Liver (tissue), 9 donors: ENCODE measurements around the gene IRF2BP2. TPM values are rescaled to one million over a fixed set of nuclear protein-coding genes. Genes with fewer than 3 reads are reported as not detected.

Experiments used
- DNase-seq: peaks from one replicate; pipeline ENCODE4 v3.0.0-alpha.2; 2017; ENCODE audit warnings: low spot score
- H3K27ac ChIP-seq, 2 donors: one replicate each; pipeline ENCODE4 v1.7.0; 2013; ENCODE audit warnings: inconsistent platforms in 2 of 2, low read length in 2 of 2, control low read depth in 1 of 2, low read depth in 1 of 2, mild to moderate bottlenecking in 1 of 2
- H3K27me3 ChIP-seq, 4 donors: one replicate each; pipeline versions ENCODE4 v1.6.1 to v1.7.0; 2013; ENCODE audit warnings: low read length in 3 of 4, inconsistent platforms in 1 of 4, mild to moderate bottlenecking in 1 of 4, moderate library complexity in 1 of 4; ENCODE audit not compliant: control insufficient read depth in 4 of 4, insufficient read depth in 4 of 4
- H3K36me3 ChIP-seq, 4 donors: one replicate each; pipeline versions ENCODE4 v1.6.1 to v1.7.0; 2013; ENCODE audit warnings: low read length in 3 of 4, mild to moderate bottlenecking in 3 of 4, low read depth in 1 of 4, moderate library complexity in 1 of 4; ENCODE audit not compliant: control insufficient read depth in 4 of 4, insufficient read depth in 3 of 4
- H3K4me1 ChIP-seq, 4 donors: one replicate each; pipeline versions ENCODE4 v1.6.1 to v1.7.0; 2013; ENCODE audit warnings: low read length in 3 of 4, mild to moderate bottlenecking in 3 of 4, moderate library complexity in 1 of 4; ENCODE audit not compliant: control insufficient read depth in 4 of 4, insufficient read depth in 4 of 4
- H3K4me3 ChIP-seq, 3 donors: one replicate each; pipeline versions ENCODE4 v1.6.1 to v1.7.0; 2013; ENCODE audit warnings: low read length in 3 of 3, control low read depth in 1 of 3, low read depth in 1 of 3, mild to moderate bottlenecking in 1 of 3
- H3K9ac ChIP-seq, 2 donors: one replicate each; pipeline ENCODE4 v1.7.0; 2013; ENCODE audit warnings: low read length in 2 of 2, mild to moderate bottlenecking in 2 of 2, moderate library complexity in 2 of 2, control low read depth in 1 of 2, low read depth in 1 of 2
- H3K9me3 ChIP-seq, 4 donors: one replicate each; pipeline versions ENCODE4 v1.6.1 to v1.7.0; 2013; ENCODE audit warnings: low read length in 3 of 4; ENCODE audit not compliant: control insufficient read depth in 4 of 4
- ATF3 ChIP-seq: IDR thresholded peaks from 2 replicates; pipeline ENCODE4 v1.6.1; 2016; ENCODE audit warnings: antibody characterized with exemption
- CTCF ChIP-seq: fragments of 150-350 bp; IDR thresholded peaks from 2 replicates; pipeline ENCODE4 v1.5.1; 2017; ENCODE audit warnings: improper control_type of control experiment, low read depth, low read length; ENCODE audit not compliant: missing input control
- EGR1 ChIP-seq, 2 donors: IDR thresholded peaks; 2 replicates each; pipeline ENCODE4 v1.6.1; 2016 to 2018; ENCODE audit warnings: antibody characterized with exemption in 2 of 2, low read depth in 2 of 2
- FOXA1 ChIP-seq: IDR thresholded peaks from 2 replicates; pipeline ENCODE4 v1.6.1; 2016; ENCODE audit warnings: antibody characterized with exemption
- FOXA2 ChIP-seq: IDR thresholded peaks from 2 replicates; pipeline ENCODE4 v1.6.1; 2016; ENCODE audit warnings: antibody characterized with exemption
- GABPA ChIP-seq, 2 donors: IDR thresholded peaks in 1 of 2; conservative IDR thresholded peaks in 1 of 2; 2 replicates each; pipeline ENCODE4 v1.6.1; 2016; ENCODE audit warnings: antibody characterized with exemption in 2 of 2, mild to moderate bottlenecking in 1 of 2, moderate library complexity in 1 of 2
- HNF4A ChIP-seq, 2 donors: conservative IDR thresholded peaks; 2 replicates each; pipeline ENCODE4 v1.6.1; 2016; ENCODE audit warnings: antibody characterized with exemption in 2 of 2, mild to moderate bottlenecking in 2 of 2
- HNF4G ChIP-seq: IDR thresholded peaks from 2 replicates; pipeline ENCODE4 v1.6.1; 2016; ENCODE audit warnings: antibody characterized with exemption
- JUND ChIP-seq, 2 donors: IDR thresholded peaks; 2 replicates each; pipeline ENCODE4 v1.6.1; 2016; ENCODE audit warnings: antibody characterized with exemption in 2 of 2
- MAX ChIP-seq: IDR thresholded peaks from 2 replicates; pipeline ENCODE4 v1.6.1; 2016; ENCODE audit warnings: antibody characterized with exemption
- NR2F2 ChIP-seq: IDR thresholded peaks from 2 replicates; pipeline ENCODE4 v1.6.1; 2016; ENCODE audit warnings: antibody characterized with exemption
- RAD21 ChIP-seq, 2 donors: IDR thresholded peaks; 2 replicates each; pipeline ENCODE4 v1.6.1; 2016; ENCODE audit warnings: antibody characterized with exemption in 2 of 2, mild to moderate bottlenecking in 2 of 2
- REST ChIP-seq: IDR thresholded peaks from 2 replicates; pipeline ENCODE4 v1.6.1; 2016; ENCODE audit warnings: antibody characterized with exemption, mild to moderate bottlenecking
- RXRA ChIP-seq, 2 donors: IDR thresholded peaks; 2 replicates each; pipeline ENCODE4 v1.6.1; 2017 to 2018; ENCODE audit warnings: antibody characterized with exemption in 2 of 2, mild to moderate bottlenecking in 1 of 2
- SP1 ChIP-seq: IDR thresholded peaks from 2 replicates; pipeline ENCODE4 v1.6.1; 2018; ENCODE audit warnings: antibody characterized with exemption, mild to moderate bottlenecking
- TAF1 ChIP-seq: conservative IDR thresholded peaks from 2 replicates; pipeline ENCODE4 v1.6.1; 2016; ENCODE audit warnings: antibody characterized with exemption, mild to moderate bottlenecking
- YY1 ChIP-seq: IDR thresholded peaks from 2 replicates; pipeline ENCODE4 v1.6.1; 2016; ENCODE audit warnings: antibody characterized with exemption, mild to moderate bottlenecking
- ZBTB33 ChIP-seq: IDR thresholded peaks from 2 replicates; pipeline ENCODE4 v1.6.1; 2016; ENCODE audit warnings: antibody characterized with exemption
- WGBS: extraction: QIAGEN DNeasy Blood & Tissue Kit; methylation state at CpG from one replicate; pipeline ENCODE4 v1.1.7; 2013; 5-methylcytosine and 5-hydroxymethylcytosine counted together
- polyA plus RNA-seq, 2 donors: library from polyadenylated mRNA; stranded (reverse) in 1 of 2; unstranded in 1 of 2; fragments of 200-250 nt in 1 of 2; fragments of >200 nt in 1 of 2; fragmentation: Nextera tagmentation in 1 of 2; extraction: Ambion mirVana in 1 of 2; gene quantifications; one replicate each; pipeline versions ENCODE4 v1.2.1 to v1.2.3, GENCODE V29; 2013 to 2015
- total RNA-seq, 2 donors: library from RNA; depleted of rRNA; stranded (reverse); fragments of >200 nt; gene quantifications; one replicate each; pipeline ENCODE4 v1.2.3, GENCODE V29; 2014
- donor health status: healthy.
- donor health status: healthy.
- donor health status: healthy.
- donor health status: healthy.
- donor health status: healthy.

Gene IRF2BP2
- total and polyA plus RNA-seq, 4 donors = 22.2 to 48.2 (median 35.4) TPM

- H3K4me3 ChIP-seq = peak overlapping the region in 1 of 3 donors; percentile 10
- TF ChIP-seq HNF4G = no peak
- TF ChIP-seq RAD21 (IDR thresholded peaks at IDR 0.05) = peak in 1 of 2 donors; percentile 22
- TF ChIP-seq YY1 = no peak
- TF ChIP-seq RXRA (IDR thresholded peaks at IDR 0.05) = no peak
- peak; percentile 31 for TF ChIP-seq TAF1
- peak overlapping the region; percentile 88 to 90 for H3K27ac ChIP-seq
- H3K4me1 ChIP-seq = peaks cover 13 to 54% (median 26%) of the 10 kb centered on the region in 4 donors
- no peaks in the 10 kb centered on the region for H3K36me3 ChIP-seq
- no peak for DNase-seq
- peak overlapping the region in 1 of 2 donors; percentile 29 for H3K9ac ChIP-seq
- H3K9me3 ChIP-seq = no peaks in the 10 kb centered on the region
- WGBS = 44% methylated on average over 6 of the region's 6 CpGs
- H3K27me3 ChIP-seq = no peaks in the 10 kb centered on the region
Observed at GRCh38 chr1:234620272-234621126, 10.5 kb upstream of the IRF2BP2 start.

GRCh38 chr1:234619794-234620247 is 9.8 kb upstream of the IRF2BP2 start:
- Histone ChIP-seq H3K4me3 (peak overlapping the region in 1 of 3 donors; percentile 10), H3K9ac (peak overlapping the region in 1 of 2 donors; percentile 61), H3K27ac (peak overlapping the region; percentile 88 to 90), H3K4me1 (peaks cover 13 to 54% (median 26%) of the 10 kb centered on the region in 4 donors), H3K9me3 (no peaks in the 10 kb centered on the region), H3K36me3 (no peaks in the 10 kb centered on the region), H3K27me3 (no peaks in the 10 kb centered on the region)
- no peak for DNase-seq
- TF ChIP-seq ATF3 (no peak), ZBTB33 (peak; percentile 78), FOXA2 (peak; percentile 91), YY1 (peak; percentile 78), JUND (IDR thresholded peaks at IDR 0.05) (peak; percentile 54 to 70), NR2F2 (peak; percentile 28), TAF1 (peak; percentile 32), EGR1 (IDR thresholded peaks at IDR 0.05; ENCODE audit: low read depth in 2 of 2) (peak in 1 of 2 donors; percentile 72), MAX (peak; percentile 67), FOXA1 (peak; percentile 80), CTCF (no peak), HNF4A (conservative IDR thresholded peaks at IDR 0.05) (peak; percentile 90), RAD21 (IDR thresholded peaks at IDR 0.05) (peak; percentile 50 to 65), REST (peak; percentile 85), RXRA (IDR thresholded peaks at IDR 0.05) (peak; percentile 74 to 83), SP1 (peak; percentile 91), GABPA (IDR thresholded peaks at IDR 0.05 in 1 of 2, conservative IDR thresholded peaks at IDR 0.05 in 1 of 2) (no peak), HNF4G (peak; percentile 81)
- WGBS = 23% methylated on average over 6 of the region's 6 CpGs
